A549 (cell line): ENCODE data around the gene MGAT5B.

Source experiments
- BHLHE40 ChIP-seq: IDR thresholded peaks from 2 replicates; pipeline ENCODE4 v1.6.1; 2012; ENCODE audit warnings: low read depth, low read length, inconsistent platforms
- EP300 ChIP-seq, 2 experiments: fragments of >200 bp; sonication (Bioruptor Twin); formaldehyde crosslinking; IDR thresholded peaks; 2 replicates in 1 of 2; 3 replicates in 1 of 2; pipeline ENCODE4 v1.6.1; 2016 to 2017
- TF ChIP-seq, protein P1 (sequence below): fragments of >200 bp; sonication (Bioruptor Twin); formaldehyde crosslinking; IDR thresholded peaks from 3 replicates; pipeline ENCODE4 v1.5.1; 2016

GRCh38 chr17:76912421-76913164 is 44.4 kb downstream of the MGAT5B start:
- TF ChIP-seq EP300 (IDR thresholded peaks at IDR 0.05) (no peak), BHLHE40 (no peak)
- TF ChIP-seq, protein P1, sequence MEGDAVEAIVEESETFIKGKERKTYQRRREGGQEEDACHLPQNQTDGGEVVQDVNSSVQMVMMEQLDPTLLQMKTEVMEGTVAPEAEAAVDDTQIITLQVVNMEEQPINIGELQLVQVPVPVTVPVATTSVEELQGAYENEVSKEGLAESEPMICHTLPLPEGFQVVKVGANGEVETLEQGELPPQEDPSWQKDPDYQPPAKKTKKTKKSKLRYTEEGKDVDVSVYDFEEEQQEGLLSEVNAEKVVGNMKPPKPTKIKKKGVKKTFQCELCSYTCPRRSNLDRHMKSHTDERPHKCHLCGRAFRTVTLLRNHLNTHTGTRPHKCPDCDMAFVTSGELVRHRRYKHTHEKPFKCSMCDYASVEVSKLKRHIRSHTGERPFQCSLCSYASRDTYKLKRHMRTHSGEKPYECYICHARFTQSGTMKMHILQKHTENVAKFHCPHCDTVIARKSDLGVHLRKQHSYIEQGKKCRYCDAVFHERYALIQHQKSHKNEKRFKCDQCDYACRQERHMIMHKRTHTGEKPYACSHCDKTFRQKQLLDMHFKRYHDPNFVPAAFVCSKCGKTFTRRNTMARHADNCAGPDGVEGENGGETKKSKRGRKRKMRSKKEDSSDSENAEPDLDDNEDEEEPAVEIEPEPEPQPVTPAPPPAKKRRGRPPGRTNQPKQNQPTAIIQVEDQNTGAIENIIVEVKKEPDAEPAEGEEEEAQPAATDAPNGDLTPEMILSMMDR: no peak
